Activated T-cell treated with anti-CD3 and anti-CD28 coated beads, Interleukin-2, amount 50 U/mL, for 24 hours (primary cell): Measurements from ENCODE around the gene PDGFA.

Experiments
- DNase-seq: peaks from one replicate; pipeline ENCODE4 v3.0.0-alpha.2; 2020
- H3K27ac Mint-ChIP-seq: 2 replicates; pipeline ENCODE4 v1.8.0; 2020; ENCODE audit warnings: mild to moderate bottlenecking, mixed read lengths
- H3K27me3 Mint-ChIP-seq: 2 replicates; pipeline ENCODE4 v1.8.0; 2020; ENCODE audit warnings: mixed read lengths
- H3K36me3 Mint-ChIP-seq: 2 replicates; pipeline ENCODE4 v1.8.0; 2020; ENCODE audit warnings: low read depth, mixed read lengths
- H3K4me1 Mint-ChIP-seq: 2 replicates; pipeline ENCODE4 v1.8.0; 2020; ENCODE audit warnings: low read depth, mixed read lengths
- H3K4me3 Mint-ChIP-seq: 2 replicates; pipeline ENCODE4 v1.8.0; 2020; ENCODE audit warnings: mild to moderate bottlenecking, moderate library complexity, mixed read lengths
- H3K9me3 Mint-ChIP-seq: 2 replicates; pipeline ENCODE4 v1.8.0; 2020; ENCODE audit warnings: mixed read lengths

PDGFA gene

GRCh38 chr7:544338-545221, 24.9 kb upstream of the PDGFA start:
- Mint-ChIP-seq H3K9me3 (peaks cover 3% of the 10 kb centered on the region), H3K4me1 (peaks cover 4% of the 10 kb centered on the region), H3K4me3 (no peak overlapping the region), H3K27ac (no peak overlapping the region), H3K27me3 (no peaks in the 10 kb centered on the region), H3K36me3 (peaks cover 13% of the 10 kb centered on the region)
- DNase-seq, result no peak

GRCh38 chr7:543501-544337, 24.1 kb upstream of the PDGFA start:
- peaks cover 4% of the 10 kb centered on the region for H3K4me1 Mint-ChIP-seq
- no peak for DNase-seq
- no peak overlapping the region for H3K4me3 Mint-ChIP-seq
- no peak overlapping the region for H3K27ac Mint-ChIP-seq
- no peaks in the 10 kb centered on the region for H3K27me3 Mint-ChIP-seq
- H3K36me3 Mint-ChIP-seq, result peaks cover 6% of the 10 kb centered on the region
- H3K9me3 Mint-ChIP-seq, result peaks cover 3% of the 10 kb centered on the region

GRCh38 chr7:542713-543500, 23.3 kb upstream of the PDGFA start:
- H3K27ac Mint-ChIP-seq, result peak overlapping the region; percentile 66
- H3K4me3 Mint-ChIP-seq, result no peak overlapping the region
- peaks cover under 1% of the 10 kb centered on the region for H3K36me3 Mint-ChIP-seq
- peaks cover 4% of the 10 kb centered on the region for H3K4me1 Mint-ChIP-seq
- no peaks in the 10 kb centered on the region for H3K27me3 Mint-ChIP-seq
- no peak for DNase-seq
- peaks cover 3% of the 10 kb centered on the region for H3K9me3 Mint-ChIP-seq

GRCh38 chr7:542131-542712, 22.6 kb upstream of the PDGFA start:
- H3K27me3 Mint-ChIP-seq, result no peaks in the 10 kb centered on the region
- no peak overlapping the region for H3K27ac Mint-ChIP-seq
- H3K4me3 Mint-ChIP-seq, result no peak overlapping the region
- H3K4me1 Mint-ChIP-seq, result peaks cover 4% of the 10 kb centered on the region
- no peaks in the 10 kb centered on the region for H3K36me3 Mint-ChIP-seq
- H3K9me3 Mint-ChIP-seq, result peaks cover 3% of the 10 kb centered on the region
- DNase-seq, result no peak

GRCh38 chr7:541661-542060, 22.0 kb upstream of the PDGFA start:
- no peaks in the 10 kb centered on the region for H3K27me3 Mint-ChIP-seq
- H3K27ac Mint-ChIP-seq, result no peak overlapping the region
- H3K4me3 Mint-ChIP-seq, result no peak overlapping the region
- H3K36me3 Mint-ChIP-seq, result no peaks in the 10 kb centered on the region
- H3K9me3 Mint-ChIP-seq, result peaks cover 3% of the 10 kb centered on the region
- DNase-seq, result no peak
- H3K4me1 Mint-ChIP-seq, result peaks cover 4% of the 10 kb centered on the region

- H3K9me3 Mint-ChIP-seq, result peaks cover 3% of the 10 kb centered on the region
- peaks cover 4% of the 10 kb centered on the region for H3K4me1 Mint-ChIP-seq
- H3K27me3 Mint-ChIP-seq, result no peaks in the 10 kb centered on the region
- no peak overlapping the region for H3K27ac Mint-ChIP-seq
- no peak overlapping the region for H3K4me3 Mint-ChIP-seq
- DNase-seq, result no peak
- no peaks in the 10 kb centered on the region for H3K36me3 Mint-ChIP-seq
These were observed 21.4 kb upstream of the PDGFA start for GRCh38 chr7:540997-541396.

- no peak overlapping the region for H3K4me3 Mint-ChIP-seq
- peaks cover 3% of the 10 kb centered on the region for H3K9me3 Mint-ChIP-seq
- no peaks in the 10 kb centered on the region for H3K27me3 Mint-ChIP-seq
- H3K4me1 Mint-ChIP-seq, result peaks cover 4% of the 10 kb centered on the region
- no peak for DNase-seq
- H3K27ac Mint-ChIP-seq, result no peak overlapping the region
- no peaks in the 10 kb centered on the region for H3K36me3 Mint-ChIP-seq
These were observed 20.9 kb upstream of the PDGFA start for GRCh38 chr7:540579-540978.

GRCh38 chr7:539731-540411, 20.2 kb upstream of the PDGFA start:
- H3K27ac Mint-ChIP-seq, result no peak overlapping the region
- H3K9me3 Mint-ChIP-seq, result no peaks in the 10 kb centered on the region
- H3K27me3 Mint-ChIP-seq, result no peaks in the 10 kb centered on the region
- no peak for DNase-seq
- no peak overlapping the region for H3K4me3 Mint-ChIP-seq
- no peaks in the 10 kb centered on the region for H3K36me3 Mint-ChIP-seq
- H3K4me1 Mint-ChIP-seq, result peaks cover 4% of the 10 kb centered on the region

- no peaks in the 10 kb centered on the region for H3K9me3 Mint-ChIP-seq
- no peak for DNase-seq
- H3K27ac Mint-ChIP-seq, result no peak overlapping the region
- H3K27me3 Mint-ChIP-seq, result no peaks in the 10 kb centered on the region
- peaks cover 4% of the 10 kb centered on the region for H3K4me1 Mint-ChIP-seq
- no peak overlapping the region for H3K4me3 Mint-ChIP-seq
- no peaks in the 10 kb centered on the region for H3K36me3 Mint-ChIP-seq
These were observed 19.4 kb upstream of the PDGFA start for GRCh38 chr7:538764-539685.

- Mint-ChIP-seq H3K4me1 (peaks cover 4% of the 10 kb centered on the region), H3K27me3 (no peaks in the 10 kb centered on the region), H3K36me3 (no peaks in the 10 kb centered on the region), H3K9me3 (no peaks in the 10 kb centered on the region), H3K27ac (no peak overlapping the region), H3K4me3 (no peak overlapping the region)
- no peak for DNase-seq
These were observed 18.4 kb upstream of the PDGFA start for GRCh38 chr7:537911-538634.

GRCh38 chr7:536231-536630, 16.6 kb upstream of the PDGFA start:
- no peak overlapping the region for H3K4me3 Mint-ChIP-seq
- DNase-seq, result no peak
- H3K9me3 Mint-ChIP-seq, result no peaks in the 10 kb centered on the region
- peaks cover 5% of the 10 kb centered on the region for H3K4me1 Mint-ChIP-seq
- H3K27me3 Mint-ChIP-seq, result no peaks in the 10 kb centered on the region
- H3K36me3 Mint-ChIP-seq, result no peaks in the 10 kb centered on the region
- H3K27ac Mint-ChIP-seq, result no peak overlapping the region

- Mint-ChIP-seq H3K9me3 (no peaks in the 10 kb centered on the region), H3K27ac (no peak overlapping the region), H3K4me3 (no peak overlapping the region), H3K36me3 (no peaks in the 10 kb centered on the region), H3K27me3 (peaks cover 3% of the 10 kb centered on the region), H3K4me1 (peaks cover 7% of the 10 kb centered on the region)
- no peak for DNase-seq
These were observed 15.3 kb upstream of the PDGFA start for GRCh38 chr7:534959-535358.
